Measurements from ENCODE around the gene TDRD12.

DNA sequence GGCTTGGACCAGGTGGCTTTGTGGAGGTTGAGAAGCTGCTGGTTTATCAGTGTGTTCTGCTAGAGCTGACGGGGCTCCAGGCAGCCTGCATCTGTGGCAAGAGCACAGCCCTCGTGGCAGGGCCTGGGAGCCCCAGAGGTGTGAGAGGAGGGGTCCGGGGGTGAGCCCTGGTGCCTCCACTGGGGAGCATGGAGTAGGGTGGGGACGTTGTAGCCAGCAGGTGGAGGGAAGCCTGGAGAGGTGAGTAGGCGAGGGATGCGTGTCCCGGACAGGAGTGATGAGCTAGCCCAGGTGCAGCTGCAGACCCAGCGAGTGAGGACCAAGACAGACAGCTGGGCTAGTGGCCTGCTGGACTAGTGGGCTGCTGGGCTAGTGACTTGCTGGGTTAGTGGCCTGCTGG lies 99.0 kb downstream of the TDRD12 start:
- TF ChIP-seq KLF7 (tag by site-specific recombination; IDR thresholded peaks at IDR 0.05; ENCODE audit: borderline replicate concordance) = no peak
- no peak for TF ChIP-seq TRIM28 (IDR thresholded peaks at IDR 0.05; ENCODE audit: borderline replicate concordance, low read length)
- TF ChIP-seq, protein P1, sequence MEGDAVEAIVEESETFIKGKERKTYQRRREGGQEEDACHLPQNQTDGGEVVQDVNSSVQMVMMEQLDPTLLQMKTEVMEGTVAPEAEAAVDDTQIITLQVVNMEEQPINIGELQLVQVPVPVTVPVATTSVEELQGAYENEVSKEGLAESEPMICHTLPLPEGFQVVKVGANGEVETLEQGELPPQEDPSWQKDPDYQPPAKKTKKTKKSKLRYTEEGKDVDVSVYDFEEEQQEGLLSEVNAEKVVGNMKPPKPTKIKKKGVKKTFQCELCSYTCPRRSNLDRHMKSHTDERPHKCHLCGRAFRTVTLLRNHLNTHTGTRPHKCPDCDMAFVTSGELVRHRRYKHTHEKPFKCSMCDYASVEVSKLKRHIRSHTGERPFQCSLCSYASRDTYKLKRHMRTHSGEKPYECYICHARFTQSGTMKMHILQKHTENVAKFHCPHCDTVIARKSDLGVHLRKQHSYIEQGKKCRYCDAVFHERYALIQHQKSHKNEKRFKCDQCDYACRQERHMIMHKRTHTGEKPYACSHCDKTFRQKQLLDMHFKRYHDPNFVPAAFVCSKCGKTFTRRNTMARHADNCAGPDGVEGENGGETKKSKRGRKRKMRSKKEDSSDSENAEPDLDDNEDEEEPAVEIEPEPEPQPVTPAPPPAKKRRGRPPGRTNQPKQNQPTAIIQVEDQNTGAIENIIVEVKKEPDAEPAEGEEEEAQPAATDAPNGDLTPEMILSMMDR (tag by site-specific recombination; IDR thresholded peaks at IDR 0.05) = no peak
- TF ChIP-seq, protein P2, sequence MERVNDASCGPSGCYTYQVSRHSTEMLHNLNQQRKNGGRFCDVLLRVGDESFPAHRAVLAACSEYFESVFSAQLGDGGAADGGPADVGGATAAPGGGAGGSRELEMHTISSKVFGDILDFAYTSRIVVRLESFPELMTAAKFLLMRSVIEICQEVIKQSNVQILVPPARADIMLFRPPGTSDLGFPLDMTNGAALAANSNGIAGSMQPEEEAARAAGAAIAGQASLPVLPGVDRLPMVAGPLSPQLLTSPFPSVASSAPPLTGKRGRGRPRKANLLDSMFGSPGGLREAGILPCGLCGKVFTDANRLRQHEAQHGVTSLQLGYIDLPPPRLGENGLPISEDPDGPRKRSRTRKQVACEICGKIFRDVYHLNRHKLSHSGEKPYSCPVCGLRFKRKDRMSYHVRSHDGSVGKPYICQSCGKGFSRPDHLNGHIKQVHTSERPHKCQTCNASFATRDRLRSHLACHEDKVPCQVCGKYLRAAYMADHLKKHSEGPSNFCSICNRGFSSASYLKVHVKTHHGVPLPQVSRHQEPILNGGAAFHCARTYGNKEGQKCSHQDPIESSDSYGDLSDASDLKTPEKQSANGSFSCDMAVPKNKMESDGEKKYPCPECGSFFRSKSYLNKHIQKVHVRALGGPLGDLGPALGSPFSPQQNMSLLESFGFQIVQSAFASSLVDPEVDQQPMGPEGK (tag by site-specific recombination; IDR thresholded peaks at IDR 0.05) = no peak
